Parathyroid adenoma (tissue), 2 donors: ENCODE data around the gene FRMD4A.

ENCODE experiments used
- H2AFZ ChIP-seq: fragments of 300-600 bp; sonication (generic); one replicate; pipeline ENCODE4 v1.7.0; 2017; ENCODE audit warnings: antibody characterized with exemption, mild to moderate bottlenecking
- H3K27ac ChIP-seq: fragments of 300-600 bp; sonication (generic); one replicate; pipeline ENCODE4 v1.7.0; 2017
- H3K27me3 ChIP-seq: fragments of 300-600 bp; sonication (generic); one replicate; pipeline ENCODE4 v1.7.0; 2017; ENCODE audit warnings: low read length; ENCODE audit not compliant: control insufficient read depth, insufficient read depth
- H3K36me3 ChIP-seq: fragments of 300-600 bp; sonication (generic); one replicate; pipeline ENCODE4 v1.7.0; 2017; ENCODE audit warnings: low read length; ENCODE audit not compliant: control insufficient read depth, insufficient read depth
- H3K4me1 ChIP-seq: fragments of 300-600 bp; sonication (generic); one replicate; pipeline ENCODE4 v1.7.0; 2017; ENCODE audit warnings: control low read depth
- H3K4me2 ChIP-seq: fragments of 300-600 bp; sonication (generic); one replicate; pipeline ENCODE4 v1.7.0; 2017; ENCODE audit warnings: low read length
- H3K4me3 ChIP-seq: fragments of 300-600 bp; sonication (generic); one replicate; pipeline ENCODE4 v1.7.0; 2017; ENCODE audit warnings: low read depth, low read length
- H3K79me2 ChIP-seq: fragments of 300-600 bp; sonication (generic); one replicate; pipeline ENCODE4 v1.7.0; 2017; ENCODE audit warnings: control low read depth
- H3K9ac ChIP-seq: fragments of 300-600 bp; sonication (generic); one replicate; pipeline ENCODE4 v1.7.0; 2017; ENCODE audit warnings: mild to moderate bottlenecking
- H3K9me3 ChIP-seq: fragments of 300-600 bp; sonication (generic); one replicate; pipeline ENCODE4 v1.7.0; 2017; ENCODE audit warnings: low read length; ENCODE audit not compliant: control insufficient read depth
- CTCF ChIP-seq: fragments of 300-600 bp; sonication (generic); IDR thresholded peaks from one replicate; pipeline ENCODE4 v1.7.0; 2017; ENCODE audit warnings: antibody characterized with exemption, mild to moderate bottlenecking
- donor health status: primary hyperparathyroidism.

FRMD4A gene

GRCh38 chr10:14349081-14349480 is 18.4 kb upstream of the FRMD4A start:
- no peak overlapping the region for H3K4me3 ChIP-seq
- TF ChIP-seq CTCF: no peak
- H3K9me3 ChIP-seq: no peaks in the 10 kb centered on the region
- H3K36me3 ChIP-seq: no peaks in the 10 kb centered on the region
- no peak overlapping the region for H3K9ac ChIP-seq
- H2AFZ ChIP-seq: no peak overlapping the region
- H3K27ac ChIP-seq: no peak overlapping the region
- H3K4me2 ChIP-seq: no peak overlapping the region
- H3K4me1 ChIP-seq: no peaks in the 10 kb centered on the region
- no peaks in the 10 kb centered on the region for H3K27me3 ChIP-seq
- H3K79me2 ChIP-seq: no peaks in the 10 kb centered on the region

GRCh38 chr10:14345262-14345661 is 14.5 kb upstream of the FRMD4A start:
- no peaks in the 10 kb centered on the region for H3K36me3 ChIP-seq
- TF ChIP-seq CTCF: no peak
- H3K4me1 ChIP-seq: no peaks in the 10 kb centered on the region
- no peak overlapping the region for H3K9ac ChIP-seq
- no peaks in the 10 kb centered on the region for H3K27me3 ChIP-seq
- H2AFZ ChIP-seq: no peak overlapping the region
- no peak overlapping the region for H3K27ac ChIP-seq
- no peak overlapping the region for H3K4me3 ChIP-seq
- no peaks in the 10 kb centered on the region for H3K9me3 ChIP-seq
- H3K79me2 ChIP-seq: no peaks in the 10 kb centered on the region
- H3K4me2 ChIP-seq: no peak overlapping the region

- no peaks in the 10 kb centered on the region for H3K4me1 ChIP-seq
- H3K36me3 ChIP-seq: no peaks in the 10 kb centered on the region
- no peaks in the 10 kb centered on the region for H3K27me3 ChIP-seq
- no peaks in the 10 kb centered on the region for H3K79me2 ChIP-seq
- no peak overlapping the region for H2AFZ ChIP-seq
- no peak overlapping the region for H3K4me2 ChIP-seq
- no peak overlapping the region for H3K9ac ChIP-seq
- H3K27ac ChIP-seq: no peak overlapping the region
- no peak for TF ChIP-seq CTCF
- no peak overlapping the region for H3K4me3 ChIP-seq
- no peaks in the 10 kb centered on the region for H3K9me3 ChIP-seq
Observed at GRCh38 chr10:14340051-14340744, 9.5 kb upstream of the FRMD4A start.

GRCh38 chr10:14336736-14337135 is 6.0 kb upstream of the FRMD4A start:
- no peak overlapping the region for H2AFZ ChIP-seq

More at GRCh38 chr10:14336736-14337135, 6.0 kb upstream of the FRMD4A start:
- H3K27me3 ChIP-seq: no peaks in the 10 kb centered on the region
- H3K79me2 ChIP-seq: no peaks in the 10 kb centered on the region
- H3K4me1 ChIP-seq: no peaks in the 10 kb centered on the region
- H3K9ac ChIP-seq: no peak overlapping the region
- no peaks in the 10 kb centered on the region for H3K9me3 ChIP-seq
- no peak for TF ChIP-seq CTCF
- H3K36me3 ChIP-seq: no peaks in the 10 kb centered on the region
- no peak overlapping the region for H3K4me2 ChIP-seq
- no peak overlapping the region for H3K27ac ChIP-seq
- no peak overlapping the region for H3K4me3 ChIP-seq
